Stimulated activated CD4-positive, alpha-beta T cell treated with anti-CD3 and anti-CD28 coated beads, Interleukin-12 subunit alpha, Interleukin-12 subunit beta, amount 100 ng/mL, for 24 hours (primary cell): ENCODE measurements around the gene ARL2.
"Not testable (repeated sequence)": the region's sequence is repeated elsewhere in the genome, so short reads cannot be mapped to it uniquely, and the experiment has no call there.

Experiments used
- DNase-seq, 2 experiments: peaks; one replicate each; pipeline ENCODE4 v3.0.0-alpha.2; 2020; ENCODE audit warnings: low read depth in 2 of 2

Gene ARL2

DNA sequence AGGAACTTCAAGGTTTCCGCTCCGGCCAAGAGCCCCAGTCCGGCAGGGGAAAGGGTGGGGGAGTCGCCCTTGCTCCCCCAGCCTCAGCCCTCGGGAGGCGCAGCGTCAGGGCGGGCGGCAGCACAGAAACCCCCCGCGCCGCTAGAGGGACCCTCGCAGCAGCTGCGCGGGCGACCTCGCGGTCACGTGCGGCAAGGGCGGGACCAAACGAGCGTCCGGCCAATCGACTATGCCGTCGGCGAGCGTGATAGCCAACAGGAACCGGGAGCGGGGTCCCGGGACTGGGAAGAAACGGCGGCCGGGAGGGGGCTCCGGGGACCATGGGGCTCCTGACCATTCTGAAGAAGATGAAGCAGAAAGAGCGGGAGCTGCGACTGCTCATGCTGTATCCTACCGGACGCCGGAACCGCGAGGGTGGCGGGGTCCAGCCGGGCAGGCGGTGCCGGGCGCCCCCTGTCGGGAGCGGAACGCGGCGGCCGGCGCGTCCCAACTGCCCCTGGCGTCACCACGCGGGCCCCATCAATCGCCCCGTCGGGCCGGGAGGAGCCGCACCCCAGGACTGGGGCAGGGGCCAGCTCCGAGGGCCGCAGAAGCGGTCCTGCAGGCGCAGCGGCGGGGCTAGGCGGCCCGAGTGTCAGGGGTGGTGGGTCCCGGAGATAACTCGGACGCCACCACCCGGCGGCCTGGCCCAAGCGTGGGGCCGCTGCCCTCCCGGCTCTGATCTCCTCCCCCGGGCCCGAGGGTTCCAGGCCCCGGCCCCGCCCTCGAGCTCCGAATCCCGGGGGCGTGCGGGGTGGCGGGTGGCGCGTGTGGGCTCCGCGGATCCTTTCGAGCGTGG lies at the start of gene ARL2:
Gene ARL2, plus strand, starts transcription at position 273 of the 838 bp plus-strand sequence. Its CDS starts 48 bp downstream, at position 321.
- DNase-seq = peak; percentile 76 to 82

DNA sequence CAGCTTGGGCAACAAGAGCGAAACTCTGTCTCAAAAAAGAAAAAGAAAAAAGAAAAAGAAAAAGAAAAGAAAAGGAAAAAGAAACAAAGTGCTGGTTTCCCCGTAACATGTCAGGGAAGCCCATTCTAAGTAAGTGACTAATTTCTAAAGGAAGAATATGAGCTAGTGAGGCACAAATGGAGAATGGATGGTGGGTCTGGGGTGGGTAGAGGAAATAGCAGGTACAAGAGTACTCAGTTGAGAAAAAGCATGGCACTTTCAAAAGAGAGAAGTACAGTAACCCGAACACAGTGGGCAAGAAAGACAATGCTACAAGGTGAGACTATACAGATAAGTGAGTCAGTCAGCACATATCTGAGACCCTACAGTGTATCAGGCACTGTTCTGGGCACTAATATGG lies 46.6 kb upstream of the ARL2 start:
- DNase-seq = no peak

DNA sequence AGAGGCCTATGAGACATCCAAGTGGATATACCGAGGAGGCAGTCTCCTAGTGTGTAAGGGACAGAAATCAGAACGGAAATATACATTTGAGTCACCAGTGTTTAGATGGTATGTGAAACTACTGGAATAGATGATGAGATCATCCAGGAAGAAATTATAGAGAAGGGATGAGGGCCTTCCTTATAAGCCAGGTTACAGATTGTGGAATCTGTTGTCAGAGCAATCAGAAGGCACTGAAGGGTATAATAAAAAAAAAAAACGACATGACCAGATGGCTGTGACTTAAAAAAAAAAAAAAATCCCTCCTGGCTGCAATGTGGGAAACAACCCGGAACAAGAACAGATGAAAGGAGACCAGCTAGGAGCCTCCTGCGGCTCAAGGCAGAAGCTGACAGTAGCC lies 44.8 kb upstream of the ARL2 start:
- DNase-seq = no peak

DNA sequence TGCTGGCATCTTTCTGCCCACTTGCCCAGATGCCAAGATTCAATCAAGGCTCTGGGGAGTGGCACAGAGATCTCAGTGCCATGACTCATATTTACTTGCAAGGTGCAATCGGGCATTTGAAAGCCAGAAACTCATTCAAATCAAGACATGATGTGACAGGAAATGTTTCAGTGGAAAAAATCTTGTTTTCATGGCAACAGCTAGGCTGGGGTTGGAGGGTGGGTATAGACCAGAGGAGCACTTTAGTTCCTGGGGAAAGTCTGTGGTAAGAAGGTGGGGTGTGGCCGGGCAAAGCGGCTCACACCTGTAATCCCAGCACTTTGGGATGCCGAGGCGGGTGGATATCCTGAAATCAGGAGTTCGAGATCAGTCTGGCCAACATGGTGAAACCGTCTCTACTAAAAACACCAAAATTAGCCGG lies 43.2 kb upstream of the ARL2 start:
- DNase-seq = peak in 1 of 2 experiments; percentile 20

DNA sequence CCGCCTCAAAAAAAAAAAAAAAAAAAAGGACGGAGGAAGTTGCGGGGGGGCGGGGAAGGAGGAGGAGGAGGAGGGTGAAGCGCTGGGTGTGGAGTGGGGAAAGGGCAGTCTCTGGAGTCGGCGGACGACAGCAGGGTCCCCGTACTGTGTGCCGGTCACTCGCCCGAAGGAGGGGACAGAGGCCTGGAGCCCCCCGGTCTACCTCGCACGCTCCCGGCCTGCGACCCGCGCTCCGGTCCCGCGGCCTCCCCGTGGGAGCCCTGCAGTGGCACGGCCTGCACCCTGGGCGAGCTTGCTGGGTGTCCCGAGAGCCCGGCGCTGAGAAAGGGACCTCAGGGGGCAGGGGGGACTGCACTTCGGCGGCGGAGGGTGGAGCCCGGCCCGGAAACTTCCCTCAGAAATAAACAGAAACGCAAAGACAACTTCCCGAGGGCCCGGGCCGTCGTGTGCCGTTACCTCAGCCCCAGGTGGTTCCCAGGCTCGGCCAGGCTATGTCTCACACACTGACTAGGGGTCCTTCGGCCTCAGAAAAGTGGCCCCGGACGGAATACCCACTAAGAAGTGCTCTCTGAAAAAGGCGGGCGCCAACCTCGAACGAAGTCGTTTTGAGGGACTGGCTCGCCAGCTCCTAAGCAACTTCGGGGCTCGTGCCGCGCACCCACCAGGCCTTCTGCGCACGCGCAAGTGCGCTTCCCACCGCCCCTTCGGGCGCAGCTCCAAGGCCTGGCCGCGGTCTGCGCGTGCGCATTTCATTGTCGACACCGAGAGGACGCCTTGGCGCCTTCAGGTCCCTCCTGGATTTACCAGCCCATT lies 42.3 kb upstream of the ARL2 start, which contains the start of gene MAJIN:
Gene MAJIN, minus strand, starts transcription at position 688 of the 813 bp plus-strand sequence. CDS start 12,703 bp downstream, outside the sequence.
- peak; percentile 78 to 89 for DNase-seq

DNA sequence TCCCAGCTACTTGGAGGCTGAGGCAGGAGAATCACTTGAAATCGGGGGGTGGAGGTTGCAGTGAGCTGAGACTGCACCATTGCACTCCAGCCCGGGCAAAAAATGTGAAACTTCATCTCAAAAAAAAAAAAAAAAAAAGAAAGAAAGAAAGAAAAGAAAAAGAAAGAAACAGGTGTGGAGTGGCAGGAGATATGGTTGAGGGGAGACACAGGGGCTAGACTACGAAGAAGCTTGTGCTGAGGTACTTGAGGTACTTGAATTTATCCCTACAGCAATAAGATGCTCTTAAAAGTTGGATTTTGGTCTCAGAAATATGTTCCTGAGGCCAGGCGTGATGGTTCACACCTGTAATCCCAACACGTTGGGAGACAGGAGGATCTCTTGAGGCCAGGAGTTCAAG lies 39.8 kb upstream of the ARL2 start:
- no peak for DNase-seq

DNA sequence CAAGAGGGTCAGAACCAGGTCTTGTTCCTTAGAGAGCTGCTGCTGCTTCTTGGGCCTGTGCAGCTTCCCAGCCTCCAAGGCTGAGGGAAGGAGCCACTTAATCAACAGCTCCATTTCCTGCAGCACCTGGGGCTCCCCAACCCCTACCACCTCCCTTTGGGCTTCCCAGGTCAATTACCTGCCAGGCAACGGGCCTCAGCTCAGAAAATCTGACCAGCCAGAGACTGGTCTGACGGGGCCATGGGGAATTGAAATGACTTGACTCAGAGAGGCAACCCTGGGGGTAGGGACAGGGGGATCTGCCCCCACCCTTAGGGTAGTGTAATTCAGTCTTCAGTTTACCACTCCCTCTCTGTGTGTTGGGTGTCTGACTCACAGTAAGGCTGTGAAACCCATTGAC lies 37.3 kb upstream of the ARL2 start:
- no peak for DNase-seq

DNA sequence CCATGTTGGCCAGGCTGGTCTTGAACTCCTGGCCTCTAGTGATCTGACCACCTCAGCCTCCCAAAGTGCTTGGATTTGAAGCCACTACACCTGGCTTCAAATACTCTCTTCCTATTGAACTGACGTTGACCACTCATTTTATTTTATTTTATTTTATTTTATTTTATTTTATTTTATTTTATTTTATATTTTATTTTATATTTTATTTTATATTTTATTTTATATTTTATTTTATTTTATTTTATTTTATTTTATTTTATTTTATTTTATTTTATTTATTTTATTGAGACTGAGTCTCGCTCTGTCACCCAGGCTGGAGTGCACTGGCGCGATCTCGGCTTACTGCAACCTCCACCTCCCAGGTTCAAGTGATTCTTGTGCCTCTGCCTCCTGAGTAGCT lies 30.6 kb upstream of the ARL2 start:
- DNase-seq = not testable (repeated sequence)

DNA sequence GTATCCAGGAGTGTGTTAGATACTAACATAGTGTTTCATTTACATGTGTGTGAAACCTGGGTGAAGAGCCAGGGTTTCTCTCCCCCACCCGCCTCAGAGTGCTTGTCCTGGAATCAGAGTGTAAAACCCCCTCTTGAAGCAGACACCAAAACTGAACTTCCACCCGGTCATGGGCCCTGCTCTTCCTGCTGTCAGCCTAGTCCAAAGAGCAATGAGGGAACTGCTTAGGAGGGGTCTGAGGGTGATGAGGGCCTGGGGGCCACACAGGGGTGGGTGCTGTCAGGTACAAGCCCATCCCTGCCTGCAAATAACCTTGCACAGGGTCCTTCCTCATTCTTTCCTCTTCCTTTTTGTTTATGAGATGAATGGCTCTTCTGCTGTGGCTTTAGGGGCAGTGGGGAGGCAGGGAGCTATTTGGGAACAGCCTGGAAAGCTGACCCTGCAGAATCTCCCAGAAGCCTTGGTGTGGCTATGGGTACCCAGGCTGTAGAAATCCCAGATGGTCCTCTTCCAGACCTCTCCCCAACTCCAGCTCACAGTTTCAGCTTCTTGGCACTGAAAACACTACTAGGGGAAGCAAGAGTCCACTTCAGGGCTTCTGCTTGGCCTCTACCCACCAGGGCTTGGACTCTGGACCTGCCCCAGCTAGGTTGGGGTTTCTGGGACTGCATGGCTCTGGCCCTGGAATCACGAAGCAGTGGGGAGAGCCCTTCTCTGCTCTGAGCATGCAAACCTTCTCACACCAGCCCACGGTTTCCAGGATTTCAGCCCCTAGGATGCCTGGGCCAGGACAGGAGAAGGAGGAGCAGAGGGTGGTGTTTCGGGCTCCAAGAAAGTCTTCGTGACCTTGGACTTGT lies 25.7 kb upstream of the ARL2 start:
- no peak for DNase-seq

DNA sequence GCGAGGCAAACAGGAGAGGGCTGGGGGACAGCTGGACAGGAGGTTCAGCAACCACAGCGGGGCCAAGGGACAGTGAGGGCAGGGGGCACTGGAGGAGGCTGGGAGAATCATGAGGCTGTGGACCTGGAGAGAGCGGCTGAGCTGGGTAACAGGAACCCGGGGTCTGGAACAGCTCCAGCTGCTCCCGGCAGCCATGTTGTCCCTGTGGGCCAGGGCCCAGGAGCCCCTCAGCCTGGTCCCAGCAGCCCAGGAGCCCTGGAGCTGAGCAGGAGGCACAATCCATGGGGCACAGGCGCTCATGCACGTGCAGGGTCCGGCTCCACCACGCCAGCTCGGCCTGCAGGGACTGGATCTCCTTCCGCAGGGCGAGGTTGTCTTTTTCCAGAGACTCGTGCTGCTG lies 24.5 kb upstream of the ARL2 start:
- no peak for DNase-seq

DNA sequence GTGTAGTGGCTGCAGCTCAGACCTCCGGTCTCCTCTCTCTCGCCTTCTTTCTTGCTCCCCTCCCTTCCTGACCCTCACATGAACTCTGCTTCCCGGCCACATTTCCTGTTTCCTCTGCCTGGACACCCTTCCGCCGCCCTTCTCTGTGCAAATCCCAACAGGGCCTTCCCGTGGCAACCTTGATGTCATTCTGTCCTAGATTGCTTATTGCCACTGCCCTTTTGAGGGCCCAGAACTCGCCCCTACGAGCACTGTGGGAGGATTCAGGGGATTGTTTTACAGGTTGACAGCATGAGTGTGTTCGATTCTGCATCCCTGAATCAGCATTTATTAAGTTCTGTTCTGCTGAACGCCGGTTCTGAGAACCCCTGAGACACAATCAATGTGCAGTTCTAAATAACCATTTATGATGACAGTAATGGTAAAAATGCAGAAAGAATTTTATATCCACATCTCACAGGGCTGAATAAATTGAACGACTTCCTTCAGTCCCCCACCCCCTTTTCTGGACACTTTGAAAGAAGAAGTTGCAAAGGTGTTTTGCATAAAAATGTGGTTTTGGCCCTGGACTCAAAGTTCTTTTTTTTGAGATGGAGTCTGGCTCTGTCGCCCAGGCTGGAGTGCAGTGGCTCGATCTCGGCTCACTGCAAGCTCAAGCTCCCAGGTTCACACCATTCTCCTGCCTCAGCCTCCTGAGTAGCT lies 23.6 kb upstream of the ARL2 start:
- no peak for DNase-seq

DNA sequence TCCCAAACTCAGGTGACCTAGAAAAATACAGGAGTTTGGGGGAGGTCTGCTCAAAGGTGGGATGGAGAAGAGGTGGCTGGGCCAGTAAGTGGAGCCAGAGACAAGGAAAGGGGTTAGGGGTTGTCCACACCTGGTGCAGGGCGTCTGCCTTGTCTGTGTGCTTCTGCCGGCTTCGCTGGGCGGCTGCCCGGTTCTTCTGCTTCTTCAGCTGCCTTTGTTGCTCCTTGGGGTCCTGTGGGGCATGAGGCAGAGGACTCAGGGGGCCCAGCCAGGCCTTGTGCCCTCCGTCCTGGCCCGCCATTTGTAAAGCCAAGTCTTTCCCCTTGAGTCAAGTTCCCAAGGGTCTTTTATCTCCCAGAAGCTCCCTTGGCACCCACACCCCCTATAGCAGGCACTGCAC lies 19.6 kb upstream of the ARL2 start:
- no peak for DNase-seq

DNA sequence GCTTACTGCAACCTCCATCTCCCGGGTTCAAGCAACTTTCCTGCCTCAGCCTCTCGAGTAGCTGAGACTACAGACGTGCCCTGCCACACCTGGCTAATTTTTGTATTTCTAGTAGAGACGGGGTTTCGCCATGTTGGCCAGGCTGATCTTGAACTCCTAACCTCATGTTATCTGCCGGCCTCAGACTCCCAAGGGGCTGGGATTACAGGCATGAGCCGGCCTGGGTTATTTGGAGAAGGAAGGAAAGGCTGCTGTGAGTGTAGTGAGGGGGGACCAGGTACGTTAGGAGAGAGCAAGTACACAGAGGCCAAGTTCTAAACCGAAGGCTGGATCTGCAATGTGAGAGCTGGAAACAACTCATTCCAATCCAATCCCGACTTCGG lies 17.6 kb upstream of the ARL2 start:
- no peak for DNase-seq

DNA sequence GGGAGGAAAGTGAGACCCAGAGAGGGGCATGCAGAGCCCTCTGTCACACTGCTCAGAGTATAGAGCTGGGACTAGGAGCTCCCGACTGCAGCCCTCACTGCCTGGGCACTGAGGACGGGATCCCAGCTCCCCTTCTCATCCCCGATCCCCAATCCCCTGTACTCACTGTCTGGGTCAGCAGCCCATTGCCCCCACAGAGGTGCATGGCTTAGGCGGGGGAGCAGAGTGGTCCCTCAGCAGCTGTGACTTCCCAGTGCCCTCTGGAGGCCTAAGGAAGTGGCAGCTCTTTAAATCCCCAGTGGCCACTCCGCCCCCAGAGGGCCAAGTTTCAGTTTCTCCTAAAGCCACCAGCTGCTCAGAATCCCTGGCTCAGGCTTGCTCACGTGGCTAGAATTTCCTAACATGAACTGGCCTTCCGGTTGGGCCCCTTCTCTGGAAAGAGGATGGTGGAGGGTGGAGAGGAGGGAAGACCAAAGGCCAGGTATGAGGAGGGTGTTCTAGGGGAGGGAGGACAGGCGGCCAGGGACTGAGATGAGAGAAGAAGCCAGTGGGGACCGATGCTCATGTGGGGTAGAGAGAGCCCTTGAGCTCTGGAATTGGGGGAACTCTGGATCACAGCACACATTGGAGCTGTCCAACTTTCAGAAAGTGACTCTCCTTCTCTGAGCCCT lies 17.1 kb upstream of the ARL2 start, which contains the start of gene BATF2:
Gene BATF2, minus strand, starts transcription at position 262 of the 671 bp plus-strand sequence. Its CDS starts 57 bp downstream, at position 205.
- DNase-seq = no peak

DNA sequence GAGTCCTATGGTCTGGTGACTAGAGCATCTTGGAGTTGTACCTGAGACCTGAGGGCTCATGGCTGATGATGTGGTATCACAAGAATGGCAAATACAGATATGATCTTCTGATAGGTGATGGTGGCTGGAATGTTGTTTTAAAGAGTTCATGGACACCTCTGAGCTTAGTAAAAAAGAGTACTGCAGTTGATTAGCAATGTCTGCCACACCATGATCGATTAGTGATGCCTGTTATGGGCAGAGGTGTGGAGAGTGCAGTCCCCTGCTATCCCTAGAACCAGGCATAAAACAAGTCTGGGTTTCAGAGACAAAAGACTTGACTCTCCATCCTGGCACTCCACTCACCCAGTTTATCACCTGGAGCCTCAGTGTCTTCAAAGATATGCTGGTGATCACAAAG lies 15.8 kb upstream of the ARL2 start:
- DNase-seq = no peak

DNA sequence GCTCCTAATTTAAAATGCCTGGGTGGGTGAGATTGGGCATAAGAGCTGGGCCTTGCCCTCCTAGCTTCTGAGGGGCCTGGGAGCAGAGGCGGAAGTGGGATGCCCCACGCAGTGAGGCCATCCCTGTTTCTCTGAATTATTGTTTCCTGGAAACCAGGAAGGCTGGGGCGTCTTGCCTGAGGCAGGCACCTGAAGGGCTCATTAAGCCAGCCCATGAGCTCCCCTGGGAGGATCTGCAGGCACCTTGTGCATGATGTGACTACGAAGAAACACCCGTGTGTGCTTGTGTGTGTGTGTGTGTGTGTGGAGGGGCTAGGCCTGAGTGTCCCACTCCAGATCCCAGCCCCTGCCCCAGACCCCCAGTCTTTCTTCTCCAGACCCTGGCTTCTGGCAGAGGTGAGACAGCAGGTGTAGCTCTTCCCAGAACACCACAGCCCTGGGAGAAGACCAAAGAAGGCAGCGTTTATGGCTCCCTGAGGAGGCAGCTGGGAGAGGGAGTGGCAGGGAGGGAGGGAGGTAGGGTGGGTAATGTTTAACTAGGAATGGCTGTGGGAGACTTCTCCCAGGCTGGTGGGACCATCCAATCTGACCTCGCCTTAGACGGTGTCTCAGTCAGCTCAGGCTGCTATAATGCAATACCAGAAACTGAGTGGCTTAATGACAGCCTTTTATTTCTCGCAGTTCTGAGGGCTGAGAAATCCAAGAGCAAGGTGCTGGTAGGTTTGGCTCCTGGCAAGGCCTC lies 15.1 kb upstream of the ARL2 start:
- DNase-seq = no peak

DNA sequence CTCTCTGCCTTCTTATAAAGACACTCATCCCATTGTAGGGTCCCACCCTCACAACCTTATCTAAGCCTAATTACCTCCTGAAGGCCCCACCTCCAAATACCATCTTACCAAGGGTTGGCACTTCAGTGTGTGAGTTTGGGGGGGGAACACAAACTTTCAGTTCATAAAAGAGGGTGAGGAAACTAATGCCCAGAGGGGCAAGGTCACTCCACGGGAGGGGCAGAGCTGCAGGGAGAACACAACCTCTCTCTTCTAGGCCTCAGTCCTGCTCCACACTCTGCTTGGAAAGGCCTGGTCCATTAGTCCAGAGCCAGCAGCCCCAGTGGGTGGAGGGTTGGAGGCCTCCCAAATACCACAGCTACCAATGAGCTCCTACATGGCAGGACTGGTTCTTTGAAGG lies 14.5 kb upstream of the ARL2 start:
- DNase-seq = no peak

DNA sequence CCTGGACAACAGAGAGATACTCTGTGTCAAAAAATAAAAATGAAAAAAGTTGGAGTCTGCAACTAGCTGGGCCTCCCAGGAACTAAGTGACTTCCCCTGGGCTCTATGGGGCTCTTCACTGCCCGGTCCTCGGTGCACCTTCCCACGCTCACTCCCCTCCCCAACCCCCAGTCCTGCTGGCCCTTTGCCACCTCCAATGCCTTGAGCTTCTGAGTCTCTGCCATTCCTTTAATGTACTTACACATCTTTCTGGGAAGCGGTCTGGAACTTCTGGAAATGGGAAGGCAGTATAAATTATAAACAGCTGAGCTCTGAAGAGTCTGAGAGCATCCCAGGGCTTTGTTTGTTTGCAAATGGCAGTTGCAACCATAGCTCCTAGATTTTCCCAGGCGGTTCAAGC lies 11.3 kb upstream of the ARL2 start:
- DNase-seq = no peak

DNA sequence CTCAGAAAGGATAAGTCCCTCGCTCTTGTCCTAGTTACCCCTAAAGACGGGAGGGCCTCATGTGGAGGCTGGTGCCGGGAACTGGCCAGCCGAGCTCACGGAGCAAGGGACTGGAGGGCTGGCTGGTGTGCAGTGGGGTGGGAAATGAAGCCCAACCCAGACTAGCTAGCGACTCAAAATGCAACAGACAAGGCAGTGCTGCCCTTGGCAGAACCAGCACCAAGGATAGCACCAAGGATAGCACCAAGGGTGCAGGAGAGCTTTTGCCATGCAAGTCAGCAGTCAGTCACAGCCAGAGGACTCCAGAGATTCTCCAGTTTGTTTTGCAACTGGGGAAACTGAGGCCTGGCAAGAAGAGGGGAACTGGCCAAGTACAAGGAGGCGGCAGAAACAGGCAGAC lies 10.7 kb upstream of the ARL2 start:
- no peak for DNase-seq

DNA sequence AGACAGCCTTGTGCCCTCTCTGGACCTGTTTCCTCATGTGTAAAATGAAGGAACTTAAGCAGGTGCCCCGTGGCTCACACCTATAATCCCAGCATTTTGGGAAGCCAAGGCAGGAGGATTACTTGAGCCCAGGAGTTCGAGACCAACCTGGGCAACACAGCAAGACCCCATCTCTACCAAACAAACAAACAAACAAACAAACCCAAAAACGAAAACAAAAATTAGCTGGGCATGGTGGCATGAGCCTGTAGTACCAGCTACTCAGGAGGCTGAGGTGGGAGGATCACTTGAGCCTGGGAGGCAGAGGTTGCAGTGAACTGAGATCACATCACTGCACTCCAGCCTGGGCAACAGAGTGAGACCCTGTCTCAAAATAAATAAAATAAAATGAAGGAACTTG lies 10.0 kb upstream of the ARL2 start:
- DNase-seq = not testable (repeated sequence)
